ENCODE measurements around the gene PLCB1.
"Not testable (repeated sequence)": the region's sequence is repeated elsewhere in the genome, so short reads cannot be mapped to it uniquely, and the experiment has no call there.

PLCB1 gene

DNA sequence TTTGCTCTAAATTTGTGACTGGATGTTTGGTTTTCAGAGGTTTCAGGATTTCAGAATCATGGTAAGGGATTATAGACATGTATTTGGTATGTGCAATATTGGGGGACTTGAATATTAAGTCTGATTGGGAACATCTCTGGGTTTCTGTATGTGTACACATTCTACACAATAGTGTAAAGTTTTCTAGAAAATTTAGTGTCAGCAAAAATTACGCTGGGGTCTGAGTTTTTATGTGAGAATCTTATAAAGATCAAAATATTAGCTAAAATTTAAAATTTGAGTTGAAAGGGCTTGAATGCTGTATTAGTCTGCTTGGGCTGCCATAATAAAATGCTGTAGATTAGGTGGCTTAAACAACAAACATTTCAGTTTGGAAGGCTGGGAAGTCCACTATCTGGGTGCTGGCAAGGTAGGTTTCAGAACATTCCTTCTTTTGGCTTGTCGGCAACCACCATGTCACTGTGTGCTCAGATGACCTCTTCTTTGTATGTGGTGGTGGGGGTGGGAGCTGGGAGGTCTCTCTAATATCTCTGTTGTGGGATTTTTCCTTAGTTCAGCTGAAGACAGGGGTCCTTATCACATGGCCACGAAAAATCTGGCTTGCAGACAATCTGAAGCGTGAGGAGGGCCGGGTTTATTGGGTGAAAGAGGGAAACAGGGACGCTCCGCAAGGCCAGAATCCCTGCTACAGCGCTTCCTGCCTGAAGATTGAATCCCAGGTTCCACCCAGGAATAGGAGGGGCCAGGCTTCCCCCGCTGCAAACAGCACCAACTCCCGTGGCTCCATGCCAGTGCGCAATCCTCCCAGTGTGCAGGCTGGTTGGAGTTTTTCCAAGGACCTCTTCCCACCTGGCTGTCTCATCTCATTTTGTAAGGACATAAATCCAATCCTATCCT lies 299.7 kb downstream of the PLCB1 start:
- DNase-seq (ENCODE audit: low read depth): no peak

GRCh38 chr20:8432435-8433148 lies 300.5 kb downstream of the PLCB1 start:
- TF ChIP-seq CTCF (IDR thresholded peaks at IDR 0.05; ENCODE audit: low read depth, low read length, missing control alignments): no peak
- H3K4me3 ChIP-seq (ENCODE audit: low read depth, low read length): no peak overlapping the region
- no peak for DNase-seq (ENCODE audit: low read depth)

More for the DNA sequence above, 299.7 kb downstream of the PLCB1 start:
- no peak overlapping the region for H3K4me3 ChIP-seq (ENCODE audit: low read depth, low read length)
- no peak for TF ChIP-seq CTCF (IDR thresholded peaks at IDR 0.05; ENCODE audit: low read depth, low read length, missing control alignments)

GRCh38 chr20:8433291-8433690 lies 301.2 kb downstream of the PLCB1 start:
- TF ChIP-seq CTCF (IDR thresholded peaks at IDR 0.05; ENCODE audit: low read depth, low read length, missing control alignments): no peak
- DNase-seq (ENCODE audit: low read depth): no peak
- H3K4me3 ChIP-seq (ENCODE audit: low read depth, low read length): no peak overlapping the region

- TF ChIP-seq CTCF (IDR thresholded peaks at IDR 0.05; ENCODE audit: low read depth, low read length, missing control alignments): no peak
- H3K4me3 ChIP-seq (ENCODE audit: low read depth, low read length): no peak overlapping the region
- no peak for DNase-seq (ENCODE audit: low read depth)
Measured at GRCh38 chr20:8434326-8434876, 302.3 kb downstream of the PLCB1 start.

DNA sequence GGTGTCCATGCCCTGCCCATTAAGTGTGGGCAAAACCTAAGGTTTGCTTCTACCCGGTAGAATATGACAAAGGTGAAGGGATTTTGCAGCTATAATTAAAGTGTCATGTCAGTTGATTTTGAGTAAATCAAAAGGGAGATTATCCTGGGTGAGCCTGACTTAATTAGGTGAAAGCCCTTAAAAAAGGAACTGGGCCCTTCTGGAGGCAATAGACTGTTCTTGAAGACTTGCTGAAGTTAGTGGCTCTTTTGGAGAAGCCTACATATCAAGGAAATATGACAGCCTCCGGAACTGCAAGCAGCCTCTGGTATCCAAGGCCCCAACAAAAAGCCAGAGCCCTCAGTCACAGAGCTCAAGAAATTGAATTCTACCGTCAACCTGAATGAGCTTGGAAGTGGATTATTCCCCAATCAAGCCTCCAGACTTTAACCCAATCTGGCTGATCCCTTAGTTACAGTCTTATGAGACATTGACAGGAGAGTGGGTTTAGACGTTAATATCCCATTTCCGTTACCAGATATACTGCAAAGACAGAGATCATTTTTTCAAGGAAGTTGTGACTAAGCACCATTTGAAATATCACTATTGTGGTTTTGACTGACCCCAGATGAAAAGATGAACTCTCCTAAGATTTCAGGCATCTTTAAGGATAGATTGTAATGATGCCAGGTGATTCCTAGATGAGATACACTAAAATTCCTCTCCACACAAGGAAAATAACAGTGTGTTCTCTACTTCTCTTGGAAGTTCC lies 303.4 kb downstream of the PLCB1 start:
- TF ChIP-seq CTCF (IDR thresholded peaks at IDR 0.05; ENCODE audit: low read depth, low read length, missing control alignments): no peak
- no peak for DNase-seq (ENCODE audit: low read depth)
- H3K4me3 ChIP-seq (ENCODE audit: low read depth, low read length): no peak overlapping the region

- DNase-seq (ENCODE audit: low read depth); H3K4me3 ChIP-seq (ENCODE audit: low read depth, low read length): not testable (repeated sequence)
Measured at GRCh38 chr20:8436938-8437337, 304.9 kb downstream of the PLCB1 start.

DNA sequence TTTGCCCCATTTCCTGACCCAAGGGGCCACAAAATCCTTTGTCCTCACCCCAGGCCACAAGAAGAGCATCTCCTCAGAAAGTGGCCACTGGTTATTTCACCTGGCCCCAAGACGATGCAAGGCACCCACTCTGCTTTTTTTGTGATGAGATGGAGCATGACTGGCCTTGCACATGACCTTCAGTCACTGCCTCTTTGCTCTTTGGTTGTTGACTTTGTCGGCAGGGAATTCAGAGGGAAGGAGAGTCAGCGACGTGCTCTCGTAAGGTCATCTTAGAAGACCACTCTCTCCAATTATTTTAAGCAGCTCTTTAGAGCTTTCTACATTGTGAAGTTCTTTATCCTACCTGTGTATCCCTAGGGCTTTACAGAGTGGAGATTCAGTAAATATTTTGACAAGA lies 306.7 kb downstream of the PLCB1 start:
- no peak overlapping the region for H3K4me3 ChIP-seq (ENCODE audit: low read depth, low read length)
- DNase-seq (ENCODE audit: low read depth): no peak
- no peak for TF ChIP-seq CTCF (IDR thresholded peaks at IDR 0.05; ENCODE audit: low read depth, low read length, missing control alignments)
